ENCODE results near the gene ARID2. TPM values are rescaled to one million over a fixed set of nuclear protein-coding genes. Genes with fewer than 3 reads are reported as not detected.

ARID2 gene
- total and polyA plus RNA-seq, 2 experiments from 2014 or later = 11.7 to 12.1 TPM

GRCh38 chr12:45695606-45696005, 33.9 kb upstream of the ARID2 start:
- H3K4me3 ChIP-seq = no peak overlapping the region
- no peaks in the 10 kb centered on the region for H3K27me3 ChIP-seq (replicated peaks; ENCODE audit: insufficient read depth)
- no peaks in the 10 kb centered on the region for H3K4me1 ChIP-seq (ENCODE audit: insufficient read depth)
- in situ Hi-C loops (cut with MboI) = no loop called here
- DNase-seq = no peak
- H3K4me2 ChIP-seq (ENCODE audit: unreplicated experiment) = no peak overlapping the region
- no peaks in the 10 kb centered on the region for H3K9me3 ChIP-seq (ENCODE audit: low read depth)
- no peaks in the 10 kb centered on the region for H3K79me2 ChIP-seq (ENCODE audit: insufficient read depth)
- no peak for TF ChIP-seq EZH2 (IDR thresholded peaks at IDR 0.05; ENCODE audit: insufficient read depth, poor library complexity, severe bottlenecking)
- no peak for TF ChIP-seq EZH2phosphoT487 (IDR thresholded peaks at IDR 0.05; ENCODE audit: insufficient read depth, low read depth)
- H2AFZ ChIP-seq = no peak overlapping the region
- no peaks in the 10 kb centered on the region for H3K9me2 ChIP-seq (ENCODE audit: insufficient read depth)
- no peaks in the 10 kb centered on the region for H4K20me1 ChIP-seq (ENCODE audit: insufficient read depth)
- no peaks in the 10 kb centered on the region for H3K36me3 ChIP-seq (ENCODE audit: low read depth)
- no peaks in the 10 kb centered on the region for H3F3A ChIP-seq (ENCODE audit: insufficient read depth)
- H3K27ac ChIP-seq = no peak overlapping the region
- no peak overlapping the region for H3K9ac ChIP-seq

GRCh38 chr12:45696049-45696448, 33.5 kb upstream of the ARID2 start:
- Histone ChIP-seq H3K27me3 (replicated peaks; ENCODE audit: insufficient read depth) (no peaks in the 10 kb centered on the region), H4K20me1 (ENCODE audit: insufficient read depth) (no peaks in the 10 kb centered on the region), H3K9ac (no peak overlapping the region), H3K27ac (no peak overlapping the region), H2AFZ (no peak overlapping the region), H3K79me2 (ENCODE audit: insufficient read depth) (no peaks in the 10 kb centered on the region), H3K9me3 (ENCODE audit: low read depth) (no peaks in the 10 kb centered on the region), H3K36me3 (ENCODE audit: low read depth) (no peaks in the 10 kb centered on the region), H3K4me1 (ENCODE audit: insufficient read depth) (no peaks in the 10 kb centered on the region), H3F3A (ENCODE audit: insufficient read depth) (no peaks in the 10 kb centered on the region), H3K4me3 (no peak overlapping the region), H3K9me2 (ENCODE audit: insufficient read depth) (no peaks in the 10 kb centered on the region), H3K4me2 (ENCODE audit: unreplicated experiment) (no peak overlapping the region)
- in situ Hi-C loops (cut with MboI) = no loop called here
- no peak for DNase-seq
- TF ChIP-seq EZH2 (IDR thresholded peaks at IDR 0.05; ENCODE audit: insufficient read depth, poor library complexity, severe bottlenecking) (no peak), EZH2phosphoT487 (IDR thresholded peaks at IDR 0.05; ENCODE audit: insufficient read depth, low read depth) (no peak)
- 59 to 78% methylated on average over 7 of the region's 7 CpGs for WGBS, 2 experiments (ENCODE audit: low coverage in 1 of 2, low lambda C conversion rate in 2 of 2, missing lambda C conversion rate in 2 of 2)

GRCh38 chr12:45697371-45697770, 32.1 kb upstream of the ARID2 start:
- no peaks in the 10 kb centered on the region for H3F3A ChIP-seq (ENCODE audit: insufficient read depth)
- no peaks in the 10 kb centered on the region for H3K27me3 ChIP-seq (replicated peaks; ENCODE audit: insufficient read depth)
- no peaks in the 10 kb centered on the region for H3K36me3 ChIP-seq (ENCODE audit: low read depth)
- H3K4me2 ChIP-seq (ENCODE audit: unreplicated experiment) = no peak overlapping the region
- H3K4me3 ChIP-seq = no peak overlapping the region
- H4K20me1 ChIP-seq (ENCODE audit: insufficient read depth) = no peaks in the 10 kb centered on the region
- in situ Hi-C loops (cut with MboI) = no loop called here
- no peaks in the 10 kb centered on the region for H3K9me3 ChIP-seq (ENCODE audit: low read depth)
- H3K79me2 ChIP-seq (ENCODE audit: insufficient read depth) = no peaks in the 10 kb centered on the region
- H3K27ac ChIP-seq = no peak overlapping the region
- TF ChIP-seq EZH2phosphoT487 (IDR thresholded peaks at IDR 0.05; ENCODE audit: insufficient read depth, low read depth) (no peak), EZH2 (IDR thresholded peaks at IDR 0.05; ENCODE audit: insufficient read depth, poor library complexity, severe bottlenecking) (no peak)
- H3K9me2 ChIP-seq (ENCODE audit: insufficient read depth) = no peaks in the 10 kb centered on the region
- no peaks in the 10 kb centered on the region for H3K4me1 ChIP-seq (ENCODE audit: insufficient read depth)
- H2AFZ ChIP-seq = no peak overlapping the region
- H3K9ac ChIP-seq = no peak overlapping the region
- DNase-seq = no peak
- WGBS, 2 experiments (ENCODE audit: low coverage in 1 of 2, low lambda C conversion rate in 2 of 2, missing lambda C conversion rate in 2 of 2) = 66 to 70% methylated on average over 4 to 6 of the region's 6 CpGs

GRCh38 chr12:45701296-45701695, 28.2 kb upstream of the ARID2 start:
- 79 to 82% methylated on average over 4 of the region's 4 CpGs for WGBS, 2 experiments (ENCODE audit: low coverage in 1 of 2, low lambda C conversion rate in 2 of 2, missing lambda C conversion rate in 2 of 2)
- Histone ChIP-seq H3K9me2 (ENCODE audit: insufficient read depth) (no peaks in the 10 kb centered on the region), H3K36me3 (ENCODE audit: low read depth) (no peaks in the 10 kb centered on the region), H3K27ac (no peak overlapping the region), H3K79me2 (ENCODE audit: insufficient read depth) (no peaks in the 10 kb centered on the region), H3K9me3 (ENCODE audit: low read depth) (no peaks in the 10 kb centered on the region), H3F3A (ENCODE audit: insufficient read depth) (no peaks in the 10 kb centered on the region), H3K27me3 (replicated peaks; ENCODE audit: insufficient read depth) (no peaks in the 10 kb centered on the region), H3K9ac (no peak overlapping the region), H3K4me3 (no peak overlapping the region), H3K4me2 (ENCODE audit: unreplicated experiment) (no peak overlapping the region), H2AFZ (no peak overlapping the region), H3K4me1 (ENCODE audit: insufficient read depth) (no peaks in the 10 kb centered on the region), H4K20me1 (ENCODE audit: insufficient read depth) (no peaks in the 10 kb centered on the region)
- TF ChIP-seq EZH2phosphoT487 (IDR thresholded peaks at IDR 0.05; ENCODE audit: insufficient read depth, low read depth) (no peak), EZH2 (IDR thresholded peaks at IDR 0.05; ENCODE audit: insufficient read depth, poor library complexity, severe bottlenecking) (no peak)
- DNase-seq = no peak
- in situ Hi-C loops (cut with MboI) = no loop called here

- Histone ChIP-seq H3K27me3 (replicated peaks; ENCODE audit: insufficient read depth) (no peaks in the 10 kb centered on the region), H3K9me3 (ENCODE audit: low read depth) (no peaks in the 10 kb centered on the region), H3K27ac (no peak overlapping the region), H3F3A (ENCODE audit: insufficient read depth) (no peaks in the 10 kb centered on the region), H3K4me3 (no peak overlapping the region), H3K9me2 (ENCODE audit: insufficient read depth) (no peaks in the 10 kb centered on the region), H2AFZ (no peak overlapping the region), H3K36me3 (ENCODE audit: low read depth) (no peaks in the 10 kb centered on the region), H3K9ac (no peak overlapping the region), H3K4me1 (ENCODE audit: insufficient read depth) (no peaks in the 10 kb centered on the region), H4K20me1 (ENCODE audit: insufficient read depth) (no peaks in the 10 kb centered on the region), H3K79me2 (ENCODE audit: insufficient read depth) (no peaks in the 10 kb centered on the region), H3K4me2 (ENCODE audit: unreplicated experiment) (no peak overlapping the region)
- in situ Hi-C loops (cut with MboI) = no loop called here
- TF ChIP-seq EZH2phosphoT487 (IDR thresholded peaks at IDR 0.05; ENCODE audit: insufficient read depth, low read depth) = no peak
- no peak for TF ChIP-seq EZH2 (IDR thresholded peaks at IDR 0.05; ENCODE audit: insufficient read depth, poor library complexity, severe bottlenecking)
- peak; percentile 15 for DNase-seq
Observed at GRCh38 chr12:45703942-45704341, 25.6 kb upstream of the ARID2 start.

Measured in GM23248 (cell line).